HepG2 (cell line): ENCODE data around the gene PSMB2. TPM values are rescaled to one million over a fixed set of nuclear protein-coding genes. Genes with fewer than 3 reads are reported as not detected.

Experiments used
- ATAC-seq: fragments of 200-7000 bp; cut with Tn5 transposase; 3 replicates; pipeline ENCODE4 v1.9.1; 2020; ENCODE audit warnings: mild to moderate bottlenecking, moderate library complexity
- BruUV-seq: library from RNA; stranded (reverse); fragments of 400-500 nt; replicated peaks from 2 replicates; lab custom pipeline; 2021; lab: Mats Ljungman, UMichigan
- CTCF ChIA-PET: fragments of 300-600 bp; formaldehyde crosslinking; extraction: SDS; loops from one replicate; lab custom pipeline; 2021; ENCODE audit warnings: low total read pairs, inconsistent platforms, low intra/inter-chr PET ratio; lab: Yijun Ruan, JAX
- POLR2A ChIA-PET: fragments of 350-600 bp; sonication (Branson Sonifier 250); formaldehyde crosslinking; loops from one replicate; lab custom pipeline; 2020; ENCODE audit warnings: antibody characterized with exemption, inconsistent platforms; lab: Yijun Ruan, JAX
- DNase-seq: peaks from one replicate; pipeline ENCODE4 v3.0.0-alpha.2; 2015; ENCODE audit warnings: low spot score
- FAIRE-seq: peaks from 3 replicates; lab custom pipeline; 2011; peaks lifted over from hg19 to GRCh38; lab: Jason Lieb, UNC
- H2AFZ ChIP-seq: one replicate; pipeline ENCODE4 v1.6.1; 2011; ENCODE audit warnings: low read length, inconsistent platforms
- H3K27ac ChIP-seq: fragments of 300-600 bp; 3 replicates; pipeline ENCODE4 v1.8.0; 2011; ENCODE audit warnings: mixed run types, mild to moderate bottlenecking, mixed read lengths, low read length, inconsistent platforms; ENCODE audit not compliant: insufficient read depth; ENCODE audit errors: extremely low read length
- H3K27me3 ChIP-seq, 2 experiments: fragments of 200-600 bp in 1 of 2; 2 replicates in 1 of 2; 3 replicates in 1 of 2; pipeline versions ENCODE4 v1.6.0 to v1.8.0; 2011; ENCODE audit warnings: low read length in 2 of 2, mild to moderate bottlenecking in 2 of 2, moderate library complexity in 2 of 2, inconsistent platforms in 1 of 2; ENCODE audit not compliant: insufficient read depth in 2 of 2, control insufficient read depth in 1 of 2
- H3K36me3 ChIP-seq, 2 experiments: fragments of 200-600 bp in 1 of 2; replicated peaks in 1 of 2; 2 replicates in 1 of 2; 3 replicates in 1 of 2; pipeline versions ENCODE4 v1.5.1 to v1.8.0; 2011; ENCODE audit warnings: low read length in 2 of 2, inconsistent platforms in 1 of 2; ENCODE audit not compliant: insufficient read depth in 2 of 2, control insufficient read depth in 1 of 2
- H3K4me1 ChIP-seq: 2 replicates; pipeline ENCODE4 v1.5.1; 2012; ENCODE audit warnings: low read length, inconsistent platforms; ENCODE audit not compliant: insufficient read depth
- H3K4me2 ChIP-seq: 2 replicates; pipeline ENCODE4 v1.6.0; 2011; ENCODE audit warnings: low read depth, low read length, inconsistent platforms
- H3K4me3 ChIP-seq, 3 experiments: fragments of 200-600 bp in 1 of 3; sonication (generic), shearing (Covaris generic) in 1 of 3; replicated peaks in 1 of 3; 2 replicates each; pipeline ENCODE4 v1.5.1; 2011 to 2016; ENCODE audit warnings: low read length in 3 of 3, inconsistent platforms in 2 of 3, low read depth in 2 of 3, mild to moderate bottlenecking in 2 of 3, control low read depth in 1 of 3, mixed read lengths in 1 of 3; ENCODE audit not compliant: insufficient read depth in 1 of 3
- H3K79me2 ChIP-seq: one replicate; pipeline ENCODE4 v1.6.1; 2011; ENCODE audit warnings: low read length, inconsistent platforms; ENCODE audit not compliant: insufficient read depth
- H3K9ac ChIP-seq: 2 replicates; pipeline ENCODE4 v1.6.0; 2011; ENCODE audit warnings: mild to moderate bottlenecking, low read depth, low read length, inconsistent platforms; ENCODE audit not compliant: insufficient read depth
- H3K9me3 ChIP-seq: 2 replicates; pipeline ENCODE4 v1.5.1; 2012; ENCODE audit warnings: mild to moderate bottlenecking, low read length
- H4K20me1 ChIP-seq: 2 replicates; pipeline ENCODE4 v1.6.0; 2011; ENCODE audit warnings: inconsistent platforms, mild to moderate bottlenecking, low read length, moderate library complexity; ENCODE audit not compliant: insufficient read depth
- CENPX ChIP-seq: sonication (generic); formaldehyde crosslinking; IDR thresholded peaks from 2 replicates; pipeline ENCODE4 v1.9.0; 2021; ENCODE audit warnings: mild to moderate bottlenecking, missing genetic modification reagents, moderate library complexity
- PCBP2 ChIP-seq: fragments of 200-400 bp; formaldehyde crosslinking; optimal IDR thresholded peaks from 2 replicates; pipeline ENCODE3; 2018; ENCODE audit warnings: low read length, low read depth; ENCODE audit not compliant: poor library complexity, severe bottlenecking
- SALL2 ChIP-seq: sonication (generic); formaldehyde crosslinking; IDR thresholded peaks from 2 replicates; pipeline ENCODE4 v1.8.1; 2023; ENCODE audit warnings: mild to moderate bottlenecking, missing genetic modification reagents, inconsistent platforms
- TBX2 ChIP-seq: sonication (generic); formaldehyde crosslinking; IDR thresholded peaks from 2 replicates; pipeline ENCODE4 v1.5.0; 2020; ENCODE audit warnings: missing genetic modification reagents, mild to moderate bottlenecking, borderline replicate concordance
- ZSCAN29 ChIP-seq: sonication (generic); formaldehyde crosslinking; conservative IDR thresholded peaks from 2 replicates; pipeline ENCODE4 v1.4.0; 2020; ENCODE audit warnings: mild to moderate bottlenecking, missing genetic modification reagents
- ZSCAN5A ChIP-seq: sonication (generic); formaldehyde crosslinking; IDR thresholded peaks from 2 replicates; pipeline ENCODE4 v1.8.0; 2022; ENCODE audit warnings: mild to moderate bottlenecking, missing genetic modification reagents, borderline replicate concordance
- WGBS: methylation state at CpG from one replicate; pipeline ENCODE4 v1.1.6; 2017; ENCODE audit warnings: low lambda C conversion rate; 5-methylcytosine and 5-hydroxymethylcytosine counted together
- in situ Hi-C: cut with HindIII; loops from 2 replicates; pipeline ENCODE4 v1.10.0; 2017; ENCODE audit warnings: low pct_unique_long_range_greater_than_20kb; ENCODE audit not compliant: extremely low pct_ligation_motif_present
- intact Hi-C: fragments of 100-400 bp; cut with micrococcal nuclease; formaldehyde crosslinking; loops from one replicate; pipeline ENCODE4 v1.10.0; 2022; ENCODE audit not compliant: unreplicated experiment
- polyA plus RNA-seq, 8 experiments: library from polyadenylated mRNA; depleted of rRNA in 3 of 8; stranded (reverse) in 7 of 8; unstranded in 1 of 8; fragments of >200 nt; fragmentation: Illumina TruSeq in 4 of 8; extraction: Trizol in 4 of 8; gene quantifications; 2 replicates each; pipeline versions ENCODE4 v1.2.1 to v1.2.3, GENCODE V29; 2011 to 2016; ENCODE audit warnings: low read depth in 4 of 8, missing spikeins in 1 of 8, mixed read lengths in 1 of 8; ENCODE audit not compliant: insufficient read depth in 1 of 8
- total RNA-seq, 5 experiments: library from RNA; depleted of rRNA; stranded (reverse); fragments of >200 nt; fragmentation: Illumina TruSeq; extraction: Trizol; gene quantifications; 2 replicates each; pipeline ENCODE4 v1.2.3, GENCODE V29; 2016; ENCODE audit warnings: low read depth in 1 of 5
- TF ChIP-seq, protein P1 (sequence below): sonication (generic); formaldehyde crosslinking; IDR thresholded peaks from 2 replicates; pipeline ENCODE4 v1.5.1; 2020; ENCODE audit warnings: missing genetic modification reagents, mild to moderate bottlenecking, borderline replicate concordance
- TF ChIP-seq, protein P2 (sequence below): sonication (generic); formaldehyde crosslinking; IDR thresholded peaks from 2 replicates; pipeline ENCODE4 v1.9.0; 2021; ENCODE audit warnings: missing genetic modification reagents, borderline replicate concordance
- TF ChIP-seq, protein P3 (sequence below): sonication (generic); formaldehyde crosslinking; conservative IDR thresholded peaks from 2 replicates; pipeline ENCODE4 v1.4.0; 2020; ENCODE audit warnings: missing genetic modification reagents
- TF ChIP-seq, protein P4 (sequence below), 2 experiments: IDR thresholded peaks; 2 replicates each; pipeline ENCODE4 v1.6.1; 2011 to 2012; ENCODE audit warnings: low read length in 2 of 2, borderline replicate concordance in 1 of 2, low read depth in 1 of 2, mild to moderate bottlenecking in 1 of 2, moderate library complexity in 1 of 2

Gene PSMB2
- total and polyA plus RNA-seq, 2 of the 13 experiments (the other 11 are each of a cell fraction or from before 2014, with no cell fraction given): 60.6 to 62.2 TPM

DNA sequence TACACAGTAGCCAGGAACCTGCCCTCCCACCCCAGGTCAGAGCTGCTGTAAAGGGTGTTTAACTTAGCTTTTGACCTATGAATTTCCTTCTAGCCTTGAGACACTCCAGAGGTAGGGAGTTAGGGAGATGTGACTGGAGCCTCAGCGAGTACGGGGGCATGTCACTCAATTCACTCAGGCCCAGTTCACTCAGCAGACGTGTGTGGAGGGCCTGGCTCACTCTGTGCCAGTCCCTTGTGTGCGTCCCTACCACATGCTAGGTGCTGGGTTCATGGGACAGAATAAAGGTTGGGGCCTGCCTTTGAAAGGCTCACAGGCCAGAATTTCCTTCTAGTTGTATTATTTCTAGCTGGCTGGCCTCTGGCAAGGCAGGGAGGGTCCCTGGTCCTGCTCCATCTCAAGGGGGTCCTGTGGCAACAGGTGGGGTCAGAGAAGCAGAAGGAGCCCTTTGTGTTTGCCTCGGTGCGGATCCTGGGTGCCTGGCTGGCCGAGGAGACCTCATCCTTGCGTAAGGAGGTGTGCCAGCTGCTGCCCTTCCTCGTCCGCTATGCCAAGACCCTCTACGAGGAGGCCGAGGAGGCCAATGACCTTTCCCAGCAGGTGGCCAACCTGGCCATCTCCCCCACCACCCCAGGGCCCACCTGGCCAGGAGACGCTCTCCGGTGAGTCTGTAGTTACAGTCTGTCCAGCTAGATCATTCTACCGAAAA is 79.2 kb downstream of the PSMB2 start:
- H2AFZ ChIP-seq: no peak overlapping the region
- no peaks in the 10 kb centered on the region for H4K20me1 ChIP-seq
- peaks cover 7 to 18% of the 10 kb centered on the region in 2 experiments; a peak in 3 of 5 replicates for H3K36me3 ChIP-seq
- no peaks in the 10 kb centered on the region for H3K79me2 ChIP-seq
- no peak overlapping the region for H3K4me2 ChIP-seq
- WGBS: 95% methylated on average over 12 of the region's 15 CpGs
- no peak for FAIRE-seq
- no TSS peak for BruUV-seq
- ATAC-seq: no peak
- POLR2A ChIA-PET: interaction anchor here (1.3 kb wide), 1 partner anchor 11 kb away, joined by 4 read pairs; the partner anchor contains the start of gene TFAP2E
- in situ Hi-C loops: loop anchor here (5.0 kb wide), 2 partner anchors 110 to 210 kb away; no protein-coding TSS in a partner anchor
- H3K4me1 ChIP-seq: peaks cover 9% of the 10 kb centered on the region
- no peak overlapping the region for H3K27ac ChIP-seq
- intact Hi-C loops: no loop called here
- H3K27me3 ChIP-seq: no peaks in the 10 kb centered on the region
- H3K9me3 ChIP-seq: no peaks in the 10 kb centered on the region
- CTCF ChIA-PET: interaction anchor here (3.4 kb wide), 1 partner anchor 111 kb away, joined by 13 read pairs; no protein-coding TSS in a partner anchor
- TF ChIP-seq ZSCAN5A (CRISPR knock-in tag) (no peak), ZSCAN29 (CRISPR knock-in tag) (no peak), SALL2 (CRISPR knock-in tag) (no peak), CENPX (no peak), TBX2 (CRISPR knock-in tag) (no peak), PCBP2 (no peak)
- TF ChIP-seq, protein P1, sequence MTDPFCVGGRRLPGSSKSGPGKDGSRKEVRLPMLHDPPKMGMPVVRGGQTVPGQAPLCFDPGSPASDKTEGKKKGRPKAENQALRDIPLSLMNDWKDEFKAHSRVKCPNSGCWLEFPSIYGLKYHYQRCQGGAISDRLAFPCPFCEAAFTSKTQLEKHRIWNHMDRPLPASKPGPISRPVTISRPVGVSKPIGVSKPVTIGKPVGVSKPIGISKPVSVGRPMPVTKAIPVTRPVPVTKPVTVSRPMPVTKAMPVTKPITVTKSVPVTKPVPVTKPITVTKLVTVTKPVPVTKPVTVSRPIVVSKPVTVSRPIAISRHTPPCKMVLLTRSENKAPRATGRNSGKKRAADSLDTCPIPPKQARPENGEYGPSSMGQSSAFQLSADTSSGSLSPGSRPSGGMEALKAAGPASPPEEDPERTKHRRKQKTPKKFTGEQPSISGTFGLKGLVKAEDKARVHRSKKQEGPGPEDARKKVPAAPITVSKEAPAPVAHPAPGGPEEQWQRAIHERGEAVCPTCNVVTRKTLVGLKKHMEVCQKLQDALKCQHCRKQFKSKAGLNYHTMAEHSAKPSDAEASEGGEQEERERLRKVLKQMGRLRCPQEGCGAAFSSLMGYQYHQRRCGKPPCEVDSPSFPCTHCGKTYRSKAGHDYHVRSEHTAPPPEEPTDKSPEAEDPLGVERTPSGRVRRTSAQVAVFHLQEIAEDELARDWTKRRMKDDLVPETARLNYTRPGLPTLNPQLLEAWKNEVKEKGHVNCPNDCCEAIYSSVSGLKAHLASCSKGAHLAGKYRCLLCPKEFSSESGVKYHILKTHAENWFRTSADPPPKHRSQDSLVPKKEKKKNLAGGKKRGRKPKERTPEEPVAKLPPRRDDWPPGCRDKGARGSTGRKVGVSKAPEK (CRISPR knock-in tag): no peak
- TF ChIP-seq, protein P2, sequence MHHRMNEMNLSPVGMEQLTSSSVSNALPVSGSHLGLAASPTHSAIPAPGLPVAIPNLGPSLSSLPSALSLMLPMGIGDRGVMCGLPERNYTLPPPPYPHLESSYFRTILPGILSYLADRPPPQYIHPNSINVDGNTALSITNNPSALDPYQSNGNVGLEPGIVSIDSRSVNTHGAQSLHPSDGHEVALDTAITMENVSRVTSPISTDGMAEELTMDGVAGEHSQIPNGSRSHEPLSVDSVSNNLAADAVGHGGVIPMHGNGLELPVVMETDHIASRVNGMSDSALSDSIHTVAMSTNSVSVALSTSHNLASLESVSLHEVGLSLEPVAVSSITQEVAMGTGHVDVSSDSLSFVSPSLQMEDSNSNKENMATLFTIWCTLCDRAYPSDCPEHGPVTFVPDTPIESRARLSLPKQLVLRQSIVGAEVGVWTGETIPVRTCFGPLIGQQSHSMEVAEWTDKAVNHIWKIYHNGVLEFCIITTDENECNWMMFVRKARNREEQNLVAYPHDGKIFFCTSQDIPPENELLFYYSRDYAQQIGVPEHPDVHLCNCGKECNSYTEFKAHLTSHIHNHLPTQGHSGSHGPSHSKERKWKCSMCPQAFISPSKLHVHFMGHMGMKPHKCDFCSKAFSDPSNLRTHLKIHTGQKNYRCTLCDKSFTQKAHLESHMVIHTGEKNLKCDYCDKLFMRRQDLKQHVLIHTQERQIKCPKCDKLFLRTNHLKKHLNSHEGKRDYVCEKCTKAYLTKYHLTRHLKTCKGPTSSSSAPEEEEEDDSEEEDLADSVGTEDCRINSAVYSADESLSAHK (CRISPR knock-in tag): no peak
- TF ChIP-seq, protein P3, sequence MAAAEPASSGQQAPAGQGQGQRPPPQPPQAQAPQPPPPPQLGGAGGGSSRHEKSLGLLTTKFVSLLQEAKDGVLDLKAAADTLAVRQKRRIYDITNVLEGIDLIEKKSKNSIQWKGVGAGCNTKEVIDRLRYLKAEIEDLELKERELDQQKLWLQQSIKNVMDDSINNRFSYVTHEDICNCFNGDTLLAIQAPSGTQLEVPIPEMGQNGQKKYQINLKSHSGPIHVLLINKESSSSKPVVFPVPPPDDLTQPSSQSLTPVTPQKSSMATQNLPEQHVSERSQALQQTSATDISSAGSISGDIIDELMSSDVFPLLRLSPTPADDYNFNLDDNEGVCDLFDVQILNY (CRISPR knock-in tag): no peak
- TF ChIP-seq, protein P4, sequence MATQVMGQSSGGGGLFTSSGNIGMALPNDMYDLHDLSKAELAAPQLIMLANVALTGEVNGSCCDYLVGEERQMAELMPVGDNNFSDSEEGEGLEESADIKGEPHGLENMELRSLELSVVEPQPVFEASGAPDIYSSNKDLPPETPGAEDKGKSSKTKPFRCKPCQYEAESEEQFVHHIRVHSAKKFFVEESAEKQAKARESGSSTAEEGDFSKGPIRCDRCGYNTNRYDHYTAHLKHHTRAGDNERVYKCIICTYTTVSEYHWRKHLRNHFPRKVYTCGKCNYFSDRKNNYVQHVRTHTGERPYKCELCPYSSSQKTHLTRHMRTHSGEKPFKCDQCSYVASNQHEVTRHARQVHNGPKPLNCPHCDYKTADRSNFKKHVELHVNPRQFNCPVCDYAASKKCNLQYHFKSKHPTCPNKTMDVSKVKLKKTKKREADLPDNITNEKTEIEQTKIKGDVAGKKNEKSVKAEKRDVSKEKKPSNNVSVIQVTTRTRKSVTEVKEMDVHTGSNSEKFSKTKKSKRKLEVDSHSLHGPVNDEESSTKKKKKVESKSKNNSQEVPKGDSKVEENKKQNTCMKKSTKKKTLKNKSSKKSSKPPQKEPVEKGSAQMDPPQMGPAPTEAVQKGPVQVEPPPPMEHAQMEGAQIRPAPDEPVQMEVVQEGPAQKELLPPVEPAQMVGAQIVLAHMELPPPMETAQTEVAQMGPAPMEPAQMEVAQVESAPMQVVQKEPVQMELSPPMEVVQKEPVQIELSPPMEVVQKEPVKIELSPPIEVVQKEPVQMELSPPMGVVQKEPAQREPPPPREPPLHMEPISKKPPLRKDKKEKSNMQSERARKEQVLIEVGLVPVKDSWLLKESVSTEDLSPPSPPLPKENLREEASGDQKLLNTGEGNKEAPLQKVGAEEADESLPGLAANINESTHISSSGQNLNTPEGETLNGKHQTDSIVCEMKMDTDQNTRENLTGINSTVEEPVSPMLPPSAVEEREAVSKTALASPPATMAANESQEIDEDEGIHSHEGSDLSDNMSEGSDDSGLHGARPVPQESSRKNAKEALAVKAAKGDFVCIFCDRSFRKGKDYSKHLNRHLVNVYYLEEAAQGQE (IDR thresholded peaks at IDR 0.05; ENCODE audit: borderline replicate concordance in 1 of 2, low read depth in 1 of 2, low read length in 2 of 2): no peak
- H3K9ac ChIP-seq: no peak overlapping the region
- H3K4me3 ChIP-seq: no peak overlapping the region
- no peak for DNase-seq
